Activated gamma-delta T cell treated with anti-CD3 and anti-CD28 coated beads, Interleukin-2, amount 50 U/mL, for 16 hours (primary cell): ENCODE data around the gene MPC2.
"Not testable (repeated sequence)": the region's sequence is repeated elsewhere in the genome, so short reads cannot be mapped to it uniquely, and the experiment has no call there.

Source experiments
- DNase-seq: peaks from one replicate; pipeline ENCODE4 v3.0.0-alpha.2; 2020; ENCODE audit warnings: low read depth

MPC2 gene

DNA sequence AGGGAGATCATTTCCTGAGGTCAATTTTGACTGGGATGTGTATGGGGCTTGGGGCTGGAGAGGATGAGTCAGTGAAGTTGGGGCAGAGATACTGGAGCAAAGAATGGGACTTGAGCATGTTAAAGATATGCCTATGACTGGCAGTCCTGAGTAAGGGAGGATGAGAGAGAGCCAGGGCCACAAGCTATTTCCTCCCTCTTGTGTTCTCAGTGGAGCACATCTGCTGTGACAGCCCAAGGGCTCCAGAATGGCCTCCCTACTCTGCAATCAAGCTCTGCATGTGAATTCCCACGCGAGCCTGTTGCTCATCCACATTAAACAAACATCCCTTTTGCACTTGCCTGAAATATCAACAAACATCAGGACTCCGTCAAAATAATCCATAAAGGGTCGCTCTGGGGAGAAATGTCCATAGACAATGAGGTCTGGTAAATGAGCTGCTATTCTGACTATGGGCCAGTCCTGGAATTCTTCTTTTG lies 32.2 kb downstream of the MPC2 start:
- no peak for DNase-seq

GRCh38 chr1:167900907-167901306 lies 36.0 kb downstream of the MPC2 start:
- no peak for DNase-seq

GRCh38 chr1:167899253-167899681 lies 37.6 kb downstream of the MPC2 start:
- DNase-seq: no peak

DNA sequence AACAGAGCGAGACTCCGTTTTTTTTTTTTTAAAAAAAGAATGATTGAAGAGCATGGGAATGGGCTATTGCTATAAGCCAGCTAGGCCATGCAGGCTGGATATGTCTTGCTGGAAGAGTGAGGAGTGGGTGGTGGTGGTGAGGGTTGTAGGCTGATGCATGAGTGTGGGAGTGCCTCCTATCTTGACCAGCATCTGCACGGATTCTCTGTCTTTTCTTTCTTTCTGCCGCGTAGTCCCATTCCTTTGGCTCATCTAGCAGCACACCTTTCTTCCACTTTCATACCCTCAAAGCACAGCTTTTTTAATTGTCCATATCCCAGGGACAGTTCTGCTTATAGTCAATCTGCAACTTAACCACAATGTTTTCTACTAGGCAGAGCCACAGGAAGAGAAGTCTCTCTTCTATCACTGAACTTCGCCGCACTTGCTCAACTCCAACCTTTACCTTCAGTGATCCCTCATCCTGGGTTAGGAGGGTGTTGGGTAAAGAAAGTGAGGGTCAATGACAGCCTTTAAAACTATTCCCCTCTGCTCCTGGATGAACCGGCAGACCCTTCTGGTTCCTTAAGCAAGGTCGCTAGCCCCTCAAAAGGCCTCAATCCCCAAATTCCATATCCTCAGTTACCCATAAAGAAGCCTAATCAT lies 38.2 kb downstream of the MPC2 start:
- DNase-seq: no peak

DNA sequence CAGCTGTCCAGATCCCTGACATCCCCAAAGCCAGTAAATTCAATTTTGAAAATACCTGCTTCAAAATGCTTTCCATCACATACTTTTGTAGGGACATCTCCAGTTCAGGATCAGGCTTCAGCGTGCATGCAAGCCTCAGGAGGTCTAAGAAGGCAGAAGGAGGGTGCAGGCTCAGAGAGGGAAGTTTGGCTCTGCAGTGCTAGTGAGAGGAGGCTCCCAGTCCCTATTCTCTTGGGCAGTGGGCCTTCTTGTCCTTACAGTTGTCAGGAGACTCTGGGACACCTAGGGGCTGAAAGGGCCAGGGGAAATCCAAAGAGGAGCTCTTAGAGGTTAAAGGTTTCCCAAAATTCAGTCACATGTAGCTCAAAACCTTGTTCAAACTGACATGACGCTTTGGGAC lies 43.1 kb downstream of the MPC2 start:
- DNase-seq: no peak

DNA sequence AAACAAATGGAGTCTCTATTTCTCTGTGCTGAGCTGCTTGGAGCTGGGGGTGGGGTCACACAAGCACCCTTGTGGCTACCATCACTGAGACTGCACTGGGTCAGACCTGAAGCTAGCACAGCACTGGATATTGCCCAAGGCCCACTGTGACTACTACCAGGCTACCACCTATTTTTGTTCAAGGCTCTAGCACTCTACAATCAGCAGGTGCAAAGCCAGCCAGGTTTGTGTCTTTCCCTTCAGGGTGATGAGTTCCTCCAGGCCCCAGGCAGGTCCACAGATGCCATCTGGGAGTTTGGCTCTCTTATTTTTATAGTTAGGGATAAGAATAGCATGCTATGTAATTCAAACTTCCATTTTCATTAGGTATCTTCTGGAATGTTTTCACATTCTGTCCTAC lies 46.5 kb downstream of the MPC2 start:
- no peak for DNase-seq

DNA sequence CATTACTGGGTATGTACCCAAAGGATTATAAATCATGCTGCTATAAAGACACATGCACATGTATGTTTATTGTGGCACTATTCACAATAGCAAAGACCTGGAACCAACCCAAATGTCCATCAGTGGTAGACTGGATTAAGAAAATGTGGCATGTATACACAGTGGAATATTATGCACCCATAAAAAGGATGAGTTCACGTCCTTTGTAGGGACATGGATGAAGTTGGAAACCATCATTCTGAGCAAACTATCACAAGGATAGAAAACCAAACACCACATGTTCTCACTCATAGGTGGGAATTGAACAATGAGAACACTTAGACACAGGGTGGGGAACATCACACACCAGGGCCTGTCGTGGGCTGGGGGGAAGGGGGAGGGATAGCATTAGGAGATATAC lies 49.7 kb downstream of the MPC2 start:
- DNase-seq: not testable (repeated sequence)

- DNase-seq: no peak
Measured at GRCh38 chr1:167882376-167882775, 54.5 kb downstream of the MPC2 start.

DNA sequence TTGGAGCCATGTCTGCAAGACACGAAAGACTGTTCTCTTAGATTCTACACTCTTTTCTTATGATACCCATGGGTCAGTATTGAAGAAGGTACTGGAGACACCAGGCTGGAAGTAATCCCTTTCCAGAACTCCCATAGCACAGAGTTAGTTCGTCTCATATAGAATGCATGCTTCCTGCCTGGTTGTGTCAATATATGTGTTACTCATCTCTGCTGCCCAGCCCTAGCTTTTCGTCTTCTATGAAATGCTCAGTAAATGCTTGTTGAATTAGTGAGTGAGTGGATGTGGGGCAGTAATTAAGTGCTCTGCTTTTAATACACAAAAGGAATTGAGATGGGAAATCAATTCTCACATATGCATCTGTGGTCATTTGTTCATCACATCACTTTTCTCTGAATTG lies 55.1 kb downstream of the MPC2 start:
- no peak for DNase-seq

DNA sequence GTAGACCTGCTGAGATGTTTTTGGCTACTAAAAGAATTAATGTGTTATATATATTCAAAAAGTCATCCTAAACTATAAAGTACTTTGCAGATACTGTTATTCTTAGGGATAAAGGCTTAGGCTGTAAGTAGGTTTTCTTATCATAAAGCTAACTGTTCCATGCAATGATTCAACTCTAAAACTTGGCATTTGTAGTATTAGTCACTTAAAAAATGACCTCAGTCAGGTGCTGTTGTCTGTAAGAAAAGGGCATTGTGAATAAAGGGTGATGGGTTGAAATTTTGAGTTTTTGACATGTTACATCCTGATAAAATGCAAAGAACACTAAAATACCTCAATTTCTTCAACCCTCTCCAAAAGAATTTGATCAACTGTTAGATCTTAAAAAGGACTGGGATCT lies 55.8 kb downstream of the MPC2 start:
- DNase-seq: no peak

GRCh38 chr1:167880580-167881021 lies 56.3 kb downstream of the MPC2 start:
- DNase-seq: no peak

- DNase-seq: no peak
Measured at GRCh38 chr1:167879508-167879907, 57.4 kb downstream of the MPC2 start.

GRCh38 chr1:167878372-167879160 lies 58.3 kb downstream of the MPC2 start:
- no peak for DNase-seq

DNA sequence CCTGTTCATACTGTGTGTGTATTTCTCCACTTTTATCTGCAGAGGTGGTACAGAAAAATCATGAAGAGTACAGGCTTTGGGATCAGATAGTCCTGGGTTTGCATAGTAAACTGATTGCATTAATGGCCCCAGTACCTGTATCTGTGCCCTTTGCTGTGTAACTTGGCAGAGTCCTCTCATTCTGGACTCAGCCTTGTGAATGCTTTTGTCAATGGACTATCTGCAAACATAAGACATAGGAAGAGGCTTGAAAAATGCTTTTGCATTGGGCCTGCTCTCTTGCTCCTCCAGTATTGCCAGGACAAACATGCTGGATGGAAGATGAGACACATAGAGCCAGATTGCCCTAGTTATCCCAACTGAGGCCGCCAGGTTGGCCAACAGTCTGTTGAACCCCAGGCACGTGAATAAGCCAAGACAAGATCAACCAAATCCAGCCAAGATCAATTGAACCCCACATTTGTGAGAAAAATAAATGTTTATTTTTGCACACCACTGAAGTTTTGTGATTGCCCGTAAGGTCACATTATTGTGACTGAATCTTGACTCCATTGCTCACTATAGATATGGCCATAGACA lies 60.2 kb downstream of the MPC2 start:
- DNase-seq: no peak

DNA sequence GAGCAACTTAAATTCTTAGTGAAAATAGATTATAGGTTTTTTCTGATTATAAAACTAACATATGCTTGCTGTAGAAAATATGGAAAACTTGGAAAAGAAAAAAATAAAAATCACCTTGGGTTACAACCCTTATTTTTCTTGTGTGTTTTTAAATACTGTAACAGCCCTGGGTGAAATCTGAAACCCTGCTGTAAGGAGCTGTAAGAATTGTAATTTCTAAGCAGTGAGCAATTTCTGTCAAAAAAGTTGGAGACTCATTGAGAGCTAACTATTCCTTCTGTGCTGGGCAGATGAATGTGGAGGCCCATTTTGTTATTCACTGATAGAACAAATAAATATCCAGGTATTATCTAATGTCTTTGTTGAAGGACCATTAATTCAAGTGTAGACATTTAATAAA lies 65.5 kb downstream of the MPC2 start:
- DNase-seq: no peak

GRCh38 chr1:167869157-167870001 lies 67.5 kb downstream of the MPC2 start:
- not testable (repeated sequence) for DNase-seq

DNA sequence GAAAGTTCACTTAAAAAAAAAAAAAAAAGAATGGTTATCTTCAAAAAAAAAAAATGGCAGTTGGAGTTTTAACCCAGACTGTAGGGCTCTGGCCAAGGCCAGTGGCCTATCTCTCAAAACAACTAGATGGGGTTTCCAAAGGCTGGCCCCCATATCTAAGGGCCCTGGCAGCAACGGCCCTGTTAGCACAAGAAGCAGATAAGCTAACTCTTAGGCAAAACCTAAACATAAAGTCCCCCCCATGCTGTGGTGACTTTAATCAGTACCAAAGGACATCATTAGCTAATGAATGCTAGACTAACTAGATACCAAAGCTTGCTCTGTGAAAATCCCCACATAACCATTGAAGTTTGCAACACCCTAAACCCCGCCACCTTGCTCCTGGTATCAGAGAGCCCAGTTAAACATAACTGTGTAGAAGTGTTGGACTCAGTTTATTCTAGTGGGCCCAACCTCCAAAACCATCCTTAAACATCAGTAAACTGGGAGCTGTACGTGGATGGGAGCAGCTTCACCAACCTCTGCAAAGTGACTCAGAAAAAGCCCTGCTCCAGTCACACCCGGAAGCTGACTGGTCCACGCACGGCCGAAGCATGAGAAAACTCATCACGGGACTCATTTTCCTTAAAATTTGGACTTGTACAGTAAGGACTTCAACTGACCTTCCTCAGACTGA lies 70.0 kb downstream of the MPC2 start:
- not testable (repeated sequence) for DNase-seq
